Ectodermal cell (in vitro differentiated cells): Measurements from ENCODE around the gene ATG2A.

Experiments
- H3K27ac ChIP-seq: 2 replicates; pipeline ENCODE4 v1.7.0; 2013; ENCODE audit warnings: mild to moderate bottlenecking, low read depth, low read length; ENCODE audit not compliant: insufficient read depth, poor library complexity, severe bottlenecking
- H3K27me3 ChIP-seq: 2 replicates; pipeline ENCODE4 v1.7.0; 2013; ENCODE audit warnings: mild to moderate bottlenecking, low read length; ENCODE audit not compliant: insufficient read depth, control insufficient read depth, poor library complexity, severe bottlenecking
- H3K36me3 ChIP-seq: one replicate; pipeline ENCODE4 v1.7.0; 2013; ENCODE audit warnings: low read length; ENCODE audit not compliant: control insufficient read depth, insufficient read depth
- H3K4me1 ChIP-seq: one replicate; pipeline ENCODE4 v1.7.0; 2013; ENCODE audit warnings: low read length; ENCODE audit not compliant: control insufficient read depth, insufficient read depth
- H3K4me3 ChIP-seq: 2 replicates; pipeline ENCODE4 v1.7.0; 2013; ENCODE audit warnings: low read depth, low read length, control low read depth; ENCODE audit not compliant: insufficient read depth
- H3K9me3 ChIP-seq: 2 replicates; pipeline ENCODE4 v1.7.0; 2013; ENCODE audit warnings: mild to moderate bottlenecking, low read length, moderate library complexity; ENCODE audit not compliant: control insufficient read depth
- WGBS, 2 experiments: methylation state at CpG; one replicate each; pipeline ENCODE4 v1.1.7; 2013; ENCODE audit warnings: missing lambda C conversion rate in 2 of 2; 5-methylcytosine and 5-hydroxymethylcytosine counted together

The ATG2A gene

DNA sequence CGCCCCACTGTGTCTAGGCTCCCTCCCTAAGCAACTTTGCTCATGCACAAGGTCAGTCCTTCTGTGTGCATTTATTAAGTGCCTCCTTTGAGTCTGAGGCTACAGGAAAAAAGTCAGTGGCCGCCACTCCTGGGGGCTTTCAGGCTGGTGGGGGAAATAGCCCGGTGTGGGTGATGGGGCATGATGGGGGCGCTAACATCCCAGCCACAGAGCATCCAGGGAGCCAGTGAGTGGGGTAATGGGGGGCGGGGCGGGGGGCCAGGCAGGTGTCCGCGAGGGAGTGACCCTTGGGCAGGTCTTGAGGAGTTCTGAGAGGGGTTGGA, 28.6 kb downstream of the ATG2A start:
- Histone ChIP-seq H3K4me1 (peaks cover 13% of the 10 kb centered on the region), H3K4me3 (no peak overlapping the region), H3K27ac (no peak overlapping the region), H3K27me3 (no peaks in the 10 kb centered on the region), H3K9me3 (no peaks in the 10 kb centered on the region), H3K36me3 (no peaks in the 10 kb centered on the region)
- 76 to 78% methylated on average over 8 of the region's 8 CpGs for WGBS, 2 experiments

DNA sequence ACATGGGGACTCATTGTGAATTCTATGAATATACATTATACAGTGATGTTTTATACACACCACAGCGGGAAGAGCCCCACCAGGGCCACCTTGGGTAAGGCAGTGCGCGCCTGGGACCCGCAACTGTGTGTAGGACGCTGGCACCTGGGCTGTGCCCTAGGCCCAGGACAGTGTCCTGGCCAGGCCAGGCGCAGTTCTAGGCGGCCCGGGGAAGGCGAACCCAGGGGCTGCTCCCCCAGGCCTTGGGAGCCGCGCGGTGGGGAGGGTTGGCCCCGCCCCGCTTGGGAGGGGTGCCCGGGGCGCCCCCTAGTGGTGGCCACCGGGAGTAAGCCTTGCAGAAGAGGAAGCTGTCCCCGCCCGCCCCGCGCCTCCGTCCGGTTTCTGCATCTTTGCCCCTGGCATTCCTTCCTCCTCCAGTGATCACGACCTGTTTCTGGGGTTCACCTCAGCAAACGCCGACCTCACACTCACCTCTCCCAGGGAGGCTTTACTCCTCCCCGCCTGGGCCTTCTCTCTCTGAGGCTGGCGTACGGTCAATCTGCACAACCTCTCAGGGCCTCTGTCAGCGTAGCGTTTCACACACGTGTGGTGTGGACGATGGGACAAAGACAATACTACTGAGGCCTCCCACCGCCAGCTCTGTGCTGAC, 29.1 kb downstream of the ATG2A start:
- Histone ChIP-seq H3K9me3 (no peaks in the 10 kb centered on the region), H3K27ac (no peak overlapping the region), H3K4me3 (no peak overlapping the region), H3K27me3 (no peaks in the 10 kb centered on the region), H3K36me3 (no peaks in the 10 kb centered on the region), H3K4me1 (peaks cover 13% of the 10 kb centered on the region)
- WGBS, 2 experiments: 26% methylated on average over 34 of the region's 34 CpGs

DNA sequence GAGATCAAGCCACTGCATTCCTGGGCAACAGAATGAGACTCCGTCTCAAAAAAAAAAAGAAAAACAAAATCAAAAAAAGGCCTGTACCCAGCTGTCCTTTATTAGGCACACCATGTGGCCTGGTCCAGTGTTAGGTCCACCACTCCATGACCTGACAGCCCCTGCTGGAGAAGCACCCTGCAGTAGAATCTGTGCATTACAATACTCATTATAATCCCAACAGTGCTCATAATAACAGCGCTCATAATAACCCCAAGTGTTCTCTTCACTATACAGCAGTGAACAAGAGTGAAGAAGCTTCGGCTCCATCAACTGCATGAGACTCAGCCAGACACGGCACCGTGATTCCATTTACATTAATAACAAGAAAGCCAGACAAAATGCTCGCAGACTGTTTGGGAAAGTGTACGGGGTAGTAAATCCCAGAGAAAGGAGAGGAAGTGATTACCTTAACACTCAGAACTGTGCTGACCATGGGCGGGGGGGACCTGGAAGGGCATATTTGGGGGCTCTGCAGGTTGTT, 29.7 kb downstream of the ATG2A start:
- Histone ChIP-seq H3K27ac (no peak overlapping the region), H3K36me3 (no peaks in the 10 kb centered on the region), H3K9me3 (no peaks in the 10 kb centered on the region), H3K27me3 (no peaks in the 10 kb centered on the region), H3K4me1 (peaks cover 13% of the 10 kb centered on the region), H3K4me3 (no peak overlapping the region)
- WGBS, 2 experiments: 85 to 88% methylated on average over 8 of the region's 8 CpGs

DNA sequence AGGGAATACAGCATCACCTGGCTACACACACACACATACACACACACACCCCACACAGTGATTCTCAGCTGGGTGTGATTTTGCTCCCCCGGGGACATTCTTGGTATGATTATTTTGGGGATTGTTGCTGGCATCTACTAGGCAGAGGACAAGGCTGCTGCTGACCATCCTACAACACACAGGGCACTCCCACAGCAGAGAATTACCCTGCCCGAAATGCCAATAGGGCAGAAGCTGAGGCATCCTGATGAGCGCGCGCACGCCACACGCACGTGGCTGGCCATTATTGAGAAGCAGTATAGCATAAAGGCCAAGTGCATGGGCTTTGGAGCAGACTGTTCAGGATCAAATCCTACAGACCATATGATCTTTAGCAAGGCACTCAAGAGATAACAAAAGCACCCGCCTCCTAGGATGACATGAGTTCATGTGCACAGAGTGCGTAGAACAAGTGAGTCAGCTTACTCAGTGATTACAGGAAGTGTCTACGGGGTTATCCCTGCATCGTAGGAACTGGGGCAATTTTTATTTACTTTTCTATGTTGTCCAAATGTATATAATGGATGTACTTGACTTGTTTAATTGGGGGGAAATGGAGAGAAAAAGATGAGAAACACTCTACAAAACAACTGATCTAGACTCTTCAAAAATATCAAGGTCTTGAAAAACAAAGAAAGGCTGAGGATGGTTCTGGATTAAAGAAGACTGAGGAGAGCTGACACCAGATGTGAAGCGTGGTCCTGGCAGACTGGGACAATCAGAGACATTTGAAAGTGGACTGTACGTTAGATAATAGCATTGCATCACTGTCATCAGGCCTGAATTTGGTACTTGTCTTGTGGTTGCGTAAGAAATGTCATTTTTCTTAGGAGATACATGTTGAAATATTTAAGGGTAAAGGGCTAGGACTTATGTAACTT, 31.4 kb downstream of the ATG2A start:
- H3K36me3 ChIP-seq: no peaks in the 10 kb centered on the region
- H3K4me3 ChIP-seq: no peak overlapping the region
- H3K4me1 ChIP-seq: peaks cover 13% of the 10 kb centered on the region
- no peak overlapping the region for H3K27ac ChIP-seq
- H3K27me3 ChIP-seq: no peaks in the 10 kb centered on the region
- no peaks in the 10 kb centered on the region for H3K9me3 ChIP-seq
- 94% methylated on average over 14 to 15 of the region's 15 CpGs for WGBS, 2 experiments

DNA sequence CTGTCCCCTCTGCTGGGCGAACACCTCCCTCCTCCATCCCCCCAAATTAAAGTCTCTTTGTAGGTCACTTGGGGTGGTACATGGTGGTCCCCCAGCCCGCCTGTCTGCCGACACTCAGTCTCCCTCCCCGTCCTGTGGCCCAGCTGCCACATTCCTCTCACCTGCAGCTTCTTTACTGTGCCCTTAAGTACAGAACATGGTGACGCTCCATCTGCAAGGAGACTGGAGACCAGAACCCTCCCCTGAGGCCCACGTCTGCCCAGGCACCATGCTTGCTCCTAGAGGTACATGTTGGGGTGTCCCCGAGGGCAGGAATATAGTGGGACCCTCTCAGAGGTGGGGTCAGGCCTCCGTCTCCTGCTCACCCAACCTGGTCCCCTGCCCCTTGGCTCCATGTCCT, 33.0 kb downstream of the ATG2A start:
- peaks cover 24% of the 10 kb centered on the region for H3K4me1 ChIP-seq
- WGBS, 2 experiments: 87% methylated on average over 8 of the region's 8 CpGs
- H3K36me3 ChIP-seq: no peaks in the 10 kb centered on the region
- H3K4me3 ChIP-seq: no peak overlapping the region
- no peak overlapping the region for H3K27ac ChIP-seq
- no peaks in the 10 kb centered on the region for H3K9me3 ChIP-seq
- no peaks in the 10 kb centered on the region for H3K27me3 ChIP-seq

DNA sequence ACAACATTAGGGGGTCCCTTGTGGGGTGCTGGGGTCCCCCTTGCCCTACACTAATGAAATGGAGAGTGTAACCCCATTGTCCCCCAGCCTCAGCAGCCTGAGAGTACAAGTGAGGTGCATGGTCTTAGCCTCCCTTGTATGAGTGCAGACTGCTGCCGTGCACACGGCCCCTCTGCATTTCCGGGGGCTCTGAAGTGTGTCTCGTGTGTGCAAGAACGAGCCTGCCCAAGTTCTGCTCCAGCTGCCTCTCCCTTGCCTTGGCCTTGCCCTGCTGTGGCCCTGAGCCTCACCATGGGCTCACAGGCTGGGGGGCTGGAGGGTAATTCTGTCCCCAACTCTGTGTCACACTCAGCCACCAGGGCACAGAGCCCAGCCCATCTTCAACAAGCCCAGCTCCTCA, 33.4 kb downstream of the ATG2A start:
- Histone ChIP-seq H3K27ac (no peak overlapping the region), H3K4me1 (peaks cover 19% of the 10 kb centered on the region), H3K4me3 (no peak overlapping the region), H3K27me3 (no peaks in the 10 kb centered on the region), H3K9me3 (no peaks in the 10 kb centered on the region), H3K36me3 (no peaks in the 10 kb centered on the region)
- WGBS, 2 experiments: 94 to 95% methylated on average over 5 of the region's 5 CpGs

DNA sequence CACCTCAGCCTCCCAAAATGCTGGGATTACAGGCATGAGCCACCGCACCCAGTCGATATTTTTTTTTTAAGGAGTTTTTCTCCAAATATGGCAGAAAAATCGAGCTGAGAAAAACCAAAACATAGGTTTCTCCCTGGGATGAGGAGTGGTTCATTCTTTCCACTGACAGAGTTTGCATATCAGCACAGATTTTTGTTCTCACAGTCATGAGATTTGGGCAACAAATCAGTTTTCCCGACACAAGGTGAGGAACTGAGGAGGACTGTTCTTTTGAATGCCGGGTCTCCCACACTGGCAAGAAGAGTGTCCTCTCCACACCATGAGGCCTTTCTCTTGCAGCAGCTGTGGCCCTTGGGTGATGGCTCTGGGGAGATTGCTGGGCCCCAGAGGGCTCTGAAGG, 34.8 kb downstream of the ATG2A start:
- Histone ChIP-seq H3K27me3 (no peaks in the 10 kb centered on the region), H3K27ac (no peak overlapping the region), H3K9me3 (no peaks in the 10 kb centered on the region), H3K4me3 (no peak overlapping the region), H3K4me1 (peaks cover 15% of the 10 kb centered on the region), H3K36me3 (no peaks in the 10 kb centered on the region)
- WGBS, 2 experiments: 80 to 93% methylated on average over 5 of the region's 5 CpGs

DNA sequence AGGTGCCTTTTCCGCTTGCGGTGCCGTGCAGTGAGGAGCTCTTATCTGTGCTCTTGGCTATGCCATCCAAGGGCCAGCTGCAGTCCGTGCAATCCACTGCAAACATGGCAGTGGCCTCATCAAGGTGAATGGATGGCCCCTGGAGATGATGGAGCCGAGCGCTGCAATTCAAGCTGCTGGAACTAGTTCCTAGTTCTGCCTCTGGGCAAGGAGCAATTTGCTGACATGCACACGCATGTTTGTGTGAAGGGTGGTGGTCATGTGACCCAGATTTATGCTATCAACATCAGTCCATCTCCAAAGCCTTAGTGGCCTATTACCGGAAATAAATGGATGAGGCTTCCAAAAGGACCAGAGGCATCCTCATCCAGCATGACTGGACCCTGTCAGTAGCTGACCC, 35.5 kb downstream of the ATG2A start:
- Histone ChIP-seq H3K36me3 (no peaks in the 10 kb centered on the region), H3K9me3 (no peaks in the 10 kb centered on the region), H3K4me3 (no peak overlapping the region), H3K27ac (no peak overlapping the region), H3K4me1 (peaks cover 23% of the 10 kb centered on the region), H3K27me3 (no peaks in the 10 kb centered on the region)
- 91 to 97% methylated on average over 8 of the region's 8 CpGs for WGBS, 2 experiments

DNA sequence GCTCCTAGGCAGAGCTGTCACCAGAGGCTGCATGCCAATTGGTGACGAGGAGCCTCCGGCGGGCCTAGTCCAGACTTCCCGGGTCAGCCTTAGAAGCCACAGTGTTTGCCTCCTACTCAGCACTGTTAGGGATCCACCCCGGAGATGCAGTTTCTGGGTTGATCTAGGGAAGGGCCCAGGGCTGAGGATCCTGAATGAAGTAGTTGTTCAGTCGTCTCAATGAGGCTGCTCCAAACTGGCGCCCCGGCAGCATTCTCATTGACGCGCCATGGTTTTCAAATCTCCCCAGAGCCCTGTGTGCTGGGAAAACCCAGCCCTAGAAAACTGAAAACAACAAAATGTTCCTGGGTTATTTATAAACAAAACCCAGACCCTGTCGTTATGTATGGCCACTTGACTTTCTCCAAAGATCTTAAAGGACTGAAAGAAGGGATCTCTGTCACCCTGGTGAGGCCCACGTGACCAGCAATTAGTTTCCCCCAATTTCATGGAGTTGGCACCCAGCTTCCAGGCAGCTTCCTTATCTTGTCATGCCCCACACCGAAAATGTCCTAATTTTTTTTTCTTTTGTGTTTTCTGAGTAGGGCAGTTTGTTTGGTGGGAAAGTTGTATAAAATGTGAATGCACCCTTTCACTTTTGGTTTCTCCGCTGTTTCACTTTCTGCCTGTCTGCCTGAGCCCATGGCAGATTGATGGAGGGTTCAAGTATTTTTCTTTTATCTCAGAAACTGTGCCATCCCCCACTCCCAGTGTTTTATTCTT, 36.6 kb downstream of the ATG2A start:
- Histone ChIP-seq H3K4me3 (no peak overlapping the region), H3K4me1 (peaks cover 24% of the 10 kb centered on the region), H3K27ac (no peak overlapping the region), H3K27me3 (no peaks in the 10 kb centered on the region), H3K9me3 (no peaks in the 10 kb centered on the region), H3K36me3 (no peaks in the 10 kb centered on the region)
- WGBS, 2 experiments: 92% methylated on average over 14 of the region's 14 CpGs
